ENCODE data around the gene HAUS8. TPM values are rescaled to one million over a fixed set of nuclear protein-coding genes. Genes with fewer than 3 reads are reported as not detected.

HAUS8 gene
- total and polyA plus RNA-seq, 9 of the 15 experiments (the other 6 are each of a cell fraction or from before 2014, with no cell fraction given) = 20.5 to 53.2 (median 36.0) TPM

DNA sequence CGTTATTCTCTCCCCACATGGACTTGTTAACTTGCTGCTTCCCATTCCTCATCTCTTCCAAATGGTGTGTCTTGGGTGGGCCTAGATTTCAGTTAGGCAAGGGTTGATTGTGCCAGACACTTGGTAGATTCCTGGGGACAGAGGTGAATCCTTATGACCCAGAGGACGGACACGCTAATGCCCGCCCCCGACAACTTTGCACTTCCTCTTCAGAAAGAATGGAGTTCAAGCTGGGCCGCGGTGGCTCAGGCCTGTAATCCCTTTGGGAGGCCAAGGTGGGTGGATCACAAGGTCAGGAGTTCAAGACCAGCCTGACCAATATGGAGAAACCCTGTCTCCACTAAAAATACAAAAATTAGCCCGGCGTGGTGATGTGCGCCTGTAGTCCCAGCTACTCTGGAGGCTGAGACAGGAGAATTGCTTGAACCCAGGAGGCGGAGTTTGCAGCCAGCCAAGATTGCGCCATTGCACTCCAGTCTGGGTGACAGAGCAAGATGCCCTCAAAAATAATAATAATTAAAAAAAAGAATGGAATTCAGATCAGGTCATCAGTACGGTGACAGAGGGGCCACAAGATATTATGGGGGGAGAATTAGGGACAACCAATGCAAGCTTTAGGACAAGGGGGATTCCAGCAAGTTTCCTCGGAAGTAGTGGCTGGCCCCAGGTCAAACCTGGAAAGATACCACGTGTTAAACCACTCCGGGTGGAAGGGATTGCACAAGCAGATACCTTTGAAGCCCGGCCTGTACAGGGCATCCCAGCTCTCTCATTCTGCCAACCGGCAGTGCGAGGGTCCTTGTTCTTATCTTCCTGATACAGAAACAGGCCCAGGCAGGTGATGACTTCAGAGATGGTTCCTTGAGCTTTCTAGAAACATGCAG, 3.0 kb upstream of the HAUS8 start:
- CTCF ChIA-PET (ENCODE audit: low intra/inter-chr PET ratio) = no interaction called here
- TF ChIP-seq CEBPB (tag; IDR thresholded peaks at IDR 0.05) (peak; percentile 88), NFXL1 (CRISPR knock-in tag; IDR thresholded peaks at IDR 0.05) (no peak), BRF1 (IDR thresholded peaks at IDR 0.05; ENCODE audit: borderline replicate concordance, extremely low read depth, insufficient read length) (no peak), MCM3 (IDR thresholded peaks at IDR 0.05) (no peak), MAX (CRISPR knock-in tag; IDR thresholded peaks at IDR 0.05) (no peak), RBM14 (IDR thresholded peaks at IDR 0.05; ENCODE audit: borderline replicate concordance, insufficient read depth, low read depth, low read length) (no peak), NFRKB (IDR thresholded peaks at IDR 0.05; ENCODE audit: low read depth) (no peak)
- TF ChIP-seq, protein P1, sequence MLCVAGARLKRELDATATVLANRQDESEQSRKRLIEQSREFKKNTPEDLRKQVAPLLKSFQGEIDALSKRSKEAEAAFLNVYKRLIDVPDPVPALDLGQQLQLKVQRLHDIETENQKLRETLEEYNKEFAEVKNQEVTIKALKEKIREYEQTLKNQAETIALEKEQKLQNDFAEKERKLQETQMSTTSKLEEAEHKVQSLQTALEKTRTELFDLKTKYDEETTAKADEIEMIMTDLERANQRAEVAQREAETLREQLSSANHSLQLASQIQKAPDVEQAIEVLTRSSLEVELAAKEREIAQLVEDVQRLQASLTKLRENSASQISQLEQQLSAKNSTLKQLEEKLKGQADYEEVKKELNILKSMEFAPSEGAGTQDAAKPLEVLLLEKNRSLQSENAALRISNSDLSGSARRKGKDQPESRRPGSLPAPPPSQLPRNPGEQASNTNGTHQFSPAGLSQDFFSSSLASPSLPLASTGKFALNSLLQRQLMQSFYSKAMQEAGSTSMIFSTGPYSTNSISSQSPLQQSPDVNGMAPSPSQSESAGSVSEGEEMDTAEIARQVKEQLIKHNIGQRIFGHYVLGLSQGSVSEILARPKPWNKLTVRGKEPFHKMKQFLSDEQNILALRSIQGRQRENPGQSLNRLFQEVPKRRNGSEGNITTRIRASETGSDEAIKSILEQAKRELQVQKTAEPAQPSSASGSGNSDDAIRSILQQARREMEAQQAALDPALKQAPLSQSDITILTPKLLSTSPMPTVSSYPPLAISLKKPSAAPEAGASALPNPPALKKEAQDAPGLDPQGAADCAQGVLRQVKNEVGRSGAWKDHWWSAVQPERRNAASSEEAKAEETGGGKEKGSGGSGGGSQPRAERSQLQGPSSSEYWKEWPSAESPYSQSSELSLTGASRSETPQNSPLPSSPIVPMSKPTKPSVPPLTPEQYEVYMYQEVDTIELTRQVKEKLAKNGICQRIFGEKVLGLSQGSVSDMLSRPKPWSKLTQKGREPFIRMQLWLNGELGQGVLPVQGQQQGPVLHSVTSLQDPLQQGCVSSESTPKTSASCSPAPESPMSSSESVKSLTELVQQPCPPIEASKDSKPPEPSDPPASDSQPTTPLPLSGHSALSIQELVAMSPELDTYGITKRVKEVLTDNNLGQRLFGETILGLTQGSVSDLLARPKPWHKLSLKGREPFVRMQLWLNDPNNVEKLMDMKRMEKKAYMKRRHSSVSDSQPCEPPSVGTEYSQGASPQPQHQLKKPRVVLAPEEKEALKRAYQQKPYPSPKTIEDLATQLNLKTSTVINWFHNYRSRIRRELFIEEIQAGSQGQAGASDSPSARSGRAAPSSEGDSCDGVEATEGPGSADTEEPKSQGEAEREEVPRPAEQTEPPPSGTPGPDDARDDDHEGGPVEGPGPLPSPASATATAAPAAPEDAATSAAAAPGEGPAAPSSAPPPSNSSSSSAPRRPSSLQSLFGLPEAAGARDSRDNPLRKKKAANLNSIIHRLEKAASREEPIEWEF (CRISPR knock-in tag; IDR thresholded peaks at IDR 0.05) = no peak

More for the DNA sequence above, 3.0 kb upstream of the HAUS8 start:
- H3K9me3 ChIP-seq (replicated peaks; ENCODE audit: control insufficient read depth, insufficient read depth, low read depth, low read length) = no peaks in the 10 kb centered on the region
- H3K4me2 ChIP-seq (ENCODE audit: insufficient read depth, low read length) = peak overlapping the region; percentile 30; the same call in 1 of the 2 replicates
- intact Hi-C loops (cut with micrococcal nuclease) (loop anchor here (10.0 kb wide), 1 partner anchor 127 kb away; no protein-coding TSS in a partner anchor), in situ Hi-C loops (cut with MboI) (no loop called here)
- H4K20me1 ChIP-seq (replicated peaks; ENCODE audit: control insufficient read depth, insufficient read depth, low read length) = peaks cover 34% of the 10 kb centered on the region
- POLR2A ChIA-PET = interaction anchor here (0.7 to 0.8 kb wide), 2 partner anchors 18 to 163 kb away, joined by 3 read pairs; no protein-coding TSS in a partner anchor
- H3K9me1 ChIP-seq (ENCODE audit: control insufficient read depth, insufficient read depth, low read length) = peaks cover 3% of the 10 kb centered on the region
- BruUV-seq (replicated peaks) = no TSS peak
- 64% methylated on average over 19 of the region's 19 CpGs for WGBS (ENCODE audit: insufficient coverage, low coverage, missing lambda C conversion rate)
- no peak overlapping the region for H3K4me3 ChIP-seq
- no peak for FAIRE-seq
- H3K4me1 ChIP-seq (replicated peaks in 1 of 2; ENCODE audit: control insufficient read depth in 2 of 2, insufficient read depth in 2 of 2, low read length in 2 of 2) = peaks cover 25 to 59% of the 10 kb centered on the region in 2 experiments; a peak in 4 of 5 replicates
- no peak overlapping the region for H2AFZ ChIP-seq (ENCODE audit: low read depth, low read length)
- peaks cover 95% of the 10 kb centered on the region for H3K79me2 ChIP-seq (ENCODE audit: control insufficient read depth, insufficient read depth, low read length)
- H3K27me3 ChIP-seq (ENCODE audit: control insufficient read depth in 2 of 2, insufficient read depth in 2 of 2, low read length in 2 of 2) = no peaks in the 10 kb centered on the region; a peak in 1 of 5 replicates
- peaks cover 11% of the 10 kb centered on the region; the same call in 2 of the 3 replicates for H3K36me3 ChIP-seq (ENCODE audit: control insufficient read depth, insufficient read depth, low read length)
- H3K27ac ChIP-seq (ENCODE audit: extremely low read depth, low read depth, low read length) = no peak overlapping the region
- DNase-seq (ENCODE audit: extremely low read depth in 1 of 4, low spot score in 3 of 4) = no peak
- H3K9ac ChIP-seq (ENCODE audit: insufficient read depth in 1 of 2, low read depth in 2 of 2, low read length in 2 of 2) = no peak overlapping the region; a peak in 1 of 4 replicates
- no peak for ATAC-seq
